Activated CD4-positive, alpha-beta T cell treated with anti-CD3 and anti-CD28 coated beads, Interleukin-2, amount 50 U/mL, for 1 hour (primary cell): Measurements from ENCODE around the gene CCSER1.
"Not testable (repeated sequence)": the region's sequence is repeated elsewhere in the genome, so short reads cannot be mapped to it uniquely, and the experiment has no call there.

ENCODE experiments used
- DNase-seq: peaks from one replicate; pipeline ENCODE4 v3.0.0-alpha.2; 2020

The CCSER1 gene

GRCh38 chr4:90584051-90584450, 456.9 kb downstream of the CCSER1 start:
- DNase-seq, result no peak

GRCh38 chr4:90585961-90586360, 458.8 kb downstream of the CCSER1 start:
- DNase-seq, result no peak

- no peak for DNase-seq
These were observed 459.6 kb downstream of the CCSER1 start for GRCh38 chr4:90586799-90587198.

- no peak for DNase-seq
These were observed 470.7 kb downstream of the CCSER1 start for GRCh38 chr4:90597927-90598326.

GRCh38 chr4:90598741-90599140, 471.5 kb downstream of the CCSER1 start:
- DNase-seq, result no peak

GRCh38 chr4:90602726-90603125, 475.5 kb downstream of the CCSER1 start:
- no peak for DNase-seq

GRCh38 chr4:90603540-90603939, 476.3 kb downstream of the CCSER1 start:
- DNase-seq, result no peak

GRCh38 chr4:90606781-90607180, 479.6 kb downstream of the CCSER1 start:
- no peak for DNase-seq

GRCh38 chr4:90614371-90614770, 487.2 kb downstream of the CCSER1 start:
- no peak for DNase-seq

- no peak for DNase-seq
These were observed 493.9 kb downstream of the CCSER1 start for GRCh38 chr4:90621080-90621479.

GRCh38 chr4:90624781-90625180, 497.6 kb downstream of the CCSER1 start:
- no peak for DNase-seq

GRCh38 chr4:90641861-90642599, 514.8 kb downstream of the CCSER1 start:
- DNase-seq, result no peak

- no peak for DNase-seq
These were observed 516.0 kb downstream of the CCSER1 start for GRCh38 chr4:90643156-90643555.

GRCh38 chr4:90648311-90648710, 521.1 kb downstream of the CCSER1 start:
- DNase-seq, result no peak

GRCh38 chr4:90648791-90649190, 521.6 kb downstream of the CCSER1 start:
- DNase-seq, result no peak

- no peak for DNase-seq
These were observed 533.5 kb downstream of the CCSER1 start for GRCh38 chr4:90660672-90661071.

GRCh38 chr4:90670183-90670582, 543.0 kb downstream of the CCSER1 start:
- DNase-seq, result no peak

- no peak for DNase-seq
These were observed 562.5 kb downstream of the CCSER1 start for GRCh38 chr4:90689739-90690138.

GRCh38 chr4:90695411-90695810, 568.2 kb downstream of the CCSER1 start:
- no peak for DNase-seq

GRCh38 chr4:90705501-90705900, 578.3 kb downstream of the CCSER1 start:
- not testable (repeated sequence) for DNase-seq

GRCh38 chr4:90715242-90715641, 588.0 kb downstream of the CCSER1 start:
- DNase-seq, result no peak

- DNase-seq, result no peak
These were observed 591.7 kb downstream of the CCSER1 start for GRCh38 chr4:90718931-90719330.

GRCh38 chr4:90727938-90728337, 600.7 kb downstream of the CCSER1 start:
- no peak for DNase-seq

- DNase-seq, result no peak
These were observed 603.6 kb downstream of the CCSER1 start for GRCh38 chr4:90730752-90731151.

GRCh38 chr4:90733211-90733610, 606.0 kb downstream of the CCSER1 start:
- DNase-seq, result no peak
